ENCODE measurements around the gene UBE2O. TPM values are rescaled to one million over a fixed set of nuclear protein-coding genes. Genes with fewer than 3 reads are reported as not detected.

Gene UBE2O
- total RNA-seq, 1 experiment from 2014 or later = 19.5 TPM

DNA sequence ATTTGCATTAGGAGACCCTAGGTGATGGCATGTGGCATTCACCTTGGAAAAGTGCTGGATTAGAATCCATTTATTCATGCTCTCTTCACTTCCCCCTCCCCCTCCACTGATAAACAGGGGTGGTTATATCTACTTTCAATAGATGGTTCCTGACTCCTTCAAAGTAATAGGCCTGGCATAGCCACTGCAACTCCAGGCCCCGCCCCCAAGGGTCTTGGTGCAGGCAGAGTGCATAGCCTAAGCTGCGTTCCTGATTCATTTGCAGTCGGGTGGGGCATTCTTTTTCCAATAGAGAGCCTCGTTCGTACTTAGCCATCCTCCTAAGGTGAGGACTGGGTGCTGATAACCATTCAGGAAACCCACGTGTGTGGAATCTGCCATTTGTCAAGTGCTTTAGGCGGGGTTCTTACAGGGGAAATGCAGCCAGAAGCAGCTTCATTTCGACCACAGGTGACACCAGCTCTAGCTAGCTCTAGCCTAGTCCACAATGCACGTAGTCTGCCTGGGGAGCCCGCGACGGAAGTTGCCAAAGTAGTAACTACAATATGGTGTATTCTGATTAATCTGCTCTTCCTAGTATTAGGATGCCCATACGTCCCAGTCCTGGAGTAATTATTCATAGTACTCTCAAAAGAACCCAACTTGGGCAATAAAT, 11.1 kb downstream of the UBE2O start:
- CTCF ChIA-PET = interaction anchor here (0.6 to 1.3 kb wide), 3 partner anchors 17 to 646 kb away, joined by 3 to 5 read pairs (median 3); no protein-coding TSS in a partner anchor
- H3K4me3 Mint-ChIP-seq (ENCODE audit: unreplicated experiment) = no peak overlapping the region
- BruUV-seq (replicated peaks) = no TSS peak

DNA sequence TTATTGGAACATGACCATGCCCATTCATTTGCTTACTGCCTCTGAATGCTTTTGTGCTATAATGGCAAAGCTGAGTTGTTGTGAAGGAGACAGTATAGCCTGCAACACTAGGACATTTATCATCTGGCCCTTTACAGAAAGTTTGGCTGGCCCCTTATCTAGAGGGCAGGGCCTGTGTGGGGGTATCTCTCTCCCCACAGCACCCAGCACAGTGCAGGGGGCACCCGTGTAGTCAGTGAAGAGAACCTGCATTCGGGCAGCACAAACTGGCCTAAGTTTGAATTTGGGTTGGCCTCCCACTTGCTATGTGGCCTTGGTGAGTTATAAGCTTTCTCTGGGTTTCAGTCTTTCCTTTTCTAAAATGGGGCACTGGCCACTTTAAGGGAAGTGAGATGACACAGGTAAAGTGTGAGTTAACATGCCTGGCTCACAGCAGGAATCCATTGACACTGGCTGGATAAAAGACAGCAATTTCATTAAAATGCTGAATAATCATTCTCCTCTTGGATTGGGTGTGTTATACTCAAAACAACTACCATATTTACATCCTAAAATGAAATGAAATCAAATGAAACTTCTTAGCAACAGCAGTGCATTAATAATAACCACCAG, 12.1 kb downstream of the UBE2O start:
- TF ChIP-seq, protein P1, sequence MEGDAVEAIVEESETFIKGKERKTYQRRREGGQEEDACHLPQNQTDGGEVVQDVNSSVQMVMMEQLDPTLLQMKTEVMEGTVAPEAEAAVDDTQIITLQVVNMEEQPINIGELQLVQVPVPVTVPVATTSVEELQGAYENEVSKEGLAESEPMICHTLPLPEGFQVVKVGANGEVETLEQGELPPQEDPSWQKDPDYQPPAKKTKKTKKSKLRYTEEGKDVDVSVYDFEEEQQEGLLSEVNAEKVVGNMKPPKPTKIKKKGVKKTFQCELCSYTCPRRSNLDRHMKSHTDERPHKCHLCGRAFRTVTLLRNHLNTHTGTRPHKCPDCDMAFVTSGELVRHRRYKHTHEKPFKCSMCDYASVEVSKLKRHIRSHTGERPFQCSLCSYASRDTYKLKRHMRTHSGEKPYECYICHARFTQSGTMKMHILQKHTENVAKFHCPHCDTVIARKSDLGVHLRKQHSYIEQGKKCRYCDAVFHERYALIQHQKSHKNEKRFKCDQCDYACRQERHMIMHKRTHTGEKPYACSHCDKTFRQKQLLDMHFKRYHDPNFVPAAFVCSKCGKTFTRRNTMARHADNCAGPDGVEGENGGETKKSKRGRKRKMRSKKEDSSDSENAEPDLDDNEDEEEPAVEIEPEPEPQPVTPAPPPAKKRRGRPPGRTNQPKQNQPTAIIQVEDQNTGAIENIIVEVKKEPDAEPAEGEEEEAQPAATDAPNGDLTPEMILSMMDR (IDR thresholded peaks at IDR 0.05; ENCODE audit: unreplicated experiment) = no peak
- peaks cover 31% of the 10 kb centered on the region for H3K4me1 Mint-ChIP-seq (ENCODE audit: insufficient read depth, unreplicated experiment)
- CTCF ChIA-PET = no interaction called here
- H3K27ac Mint-ChIP-seq (ENCODE audit: low read depth, unreplicated experiment) = no peak overlapping the region
- peaks cover 7% of the 10 kb centered on the region for H3K36me3 Mint-ChIP-seq (ENCODE audit: insufficient read depth, unreplicated experiment)
- no peak for DNase-seq (ENCODE audit: unreplicated experiment)
- intact Hi-C loops (cut with micrococcal nuclease) = no loop called here
- POLR2A ChIA-PET = no interaction called here
- H3K9me3 Mint-ChIP-seq (ENCODE audit: unreplicated experiment) = no peaks in the 10 kb centered on the region
- BruUV-seq (replicated peaks) = no TSS peak
- H3K27me3 Mint-ChIP-seq (ENCODE audit: insufficient read depth, unreplicated experiment) = no peaks in the 10 kb centered on the region
- H3K4me3 Mint-ChIP-seq (ENCODE audit: unreplicated experiment) = no peak overlapping the region

More for the DNA sequence above, 11.1 kb downstream of the UBE2O start:
- Mint-ChIP-seq H3K9me3 (ENCODE audit: unreplicated experiment) (no peaks in the 10 kb centered on the region), H3K27ac (ENCODE audit: low read depth, unreplicated experiment) (no peak overlapping the region), H3K27me3 (ENCODE audit: insufficient read depth, unreplicated experiment) (no peaks in the 10 kb centered on the region), H3K36me3 (ENCODE audit: insufficient read depth, unreplicated experiment) (peaks cover 7% of the 10 kb centered on the region), H3K4me1 (ENCODE audit: insufficient read depth, unreplicated experiment) (peaks cover 41% of the 10 kb centered on the region)
- intact Hi-C loops (cut with micrococcal nuclease) = no loop called here
- DNase-seq (ENCODE audit: unreplicated experiment) = no peak
- TF ChIP-seq, protein P1 (IDR thresholded peaks at IDR 0.05; ENCODE audit: unreplicated experiment) = no peak
- POLR2A ChIA-PET = interaction anchor here (1.2 kb wide), 1 partner anchor 17 kb away, joined by 3 read pairs; no protein-coding TSS in a partner anchor

DNA sequence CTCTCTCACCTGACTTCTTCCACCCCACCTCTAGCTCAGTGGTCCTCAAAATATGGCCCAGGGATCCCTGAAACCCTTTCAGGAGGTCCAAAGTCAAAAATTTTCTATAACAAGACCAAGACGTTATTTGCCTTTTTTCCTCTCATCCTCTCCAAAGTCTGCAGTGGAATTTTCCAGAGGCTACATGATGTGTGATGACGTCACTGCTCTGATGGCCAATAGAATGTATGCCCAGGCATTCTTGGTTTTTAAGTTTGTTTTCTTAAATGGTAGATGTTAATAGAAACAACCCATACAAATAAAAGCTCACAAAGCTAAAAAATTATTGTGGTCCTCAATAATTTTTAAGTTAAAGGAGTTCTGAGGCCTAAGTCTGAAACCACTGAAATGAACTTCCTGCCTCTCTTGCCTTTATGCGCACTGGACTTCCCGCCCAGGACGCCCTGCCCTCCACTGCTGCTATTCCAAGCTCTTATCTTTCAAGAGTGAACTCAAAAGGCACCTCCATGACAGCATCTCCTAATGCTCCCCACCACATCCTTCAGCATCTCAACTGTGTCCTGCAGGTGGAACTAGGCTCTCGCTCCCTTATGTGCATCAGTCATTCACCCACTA, 13.5 kb downstream of the UBE2O start:
- BruUV-seq (replicated peaks) = no TSS peak
- ChIA-PET CTCF (interaction anchor here (0.8 to 1.2 kb wide), 2 partner anchors 41 to 50 kb away, joined by 3 read pairs; no protein-coding TSS in a partner anchor), POLR2A (no interaction called here)
- H3K36me3 Mint-ChIP-seq (ENCODE audit: insufficient read depth, unreplicated experiment) = peaks cover 7% of the 10 kb centered on the region
- no peaks in the 10 kb centered on the region for H3K27me3 Mint-ChIP-seq (ENCODE audit: insufficient read depth, unreplicated experiment)
- no peak for DNase-seq (ENCODE audit: unreplicated experiment)
- H3K27ac Mint-ChIP-seq (ENCODE audit: low read depth, unreplicated experiment) = no peak overlapping the region
- no peaks in the 10 kb centered on the region for H3K9me3 Mint-ChIP-seq (ENCODE audit: unreplicated experiment)
- H3K4me3 Mint-ChIP-seq (ENCODE audit: unreplicated experiment) = no peak overlapping the region
- peaks cover 33% of the 10 kb centered on the region for H3K4me1 Mint-ChIP-seq (ENCODE audit: insufficient read depth, unreplicated experiment)
- intact Hi-C loops (cut with micrococcal nuclease) = no loop called here
- TF ChIP-seq, protein P1 (IDR thresholded peaks at IDR 0.05; ENCODE audit: unreplicated experiment) = no peak

DNA sequence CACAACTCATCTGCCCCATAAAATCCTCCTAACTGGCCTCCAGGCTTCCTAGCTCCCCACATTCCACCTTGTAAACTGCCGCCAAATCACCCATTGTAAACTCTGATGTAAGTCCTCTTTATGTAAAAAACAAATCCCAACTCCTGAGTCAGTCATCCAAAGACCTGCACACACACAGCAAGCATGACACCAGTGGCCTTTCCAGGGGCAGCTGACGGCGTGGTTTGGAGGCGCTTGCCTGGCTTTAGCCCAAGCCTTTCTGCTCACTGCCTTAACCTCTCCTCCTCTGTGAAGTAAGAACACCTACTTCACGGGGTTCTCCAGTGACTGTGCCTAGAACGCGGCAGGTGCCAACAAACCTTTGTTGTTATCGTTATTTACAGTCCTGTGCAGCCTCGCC, 14.0 kb downstream of the UBE2O start:
- Mint-ChIP-seq H3K9me3 (ENCODE audit: unreplicated experiment) (no peaks in the 10 kb centered on the region), H3K27ac (ENCODE audit: low read depth, unreplicated experiment) (no peak overlapping the region), H3K4me3 (ENCODE audit: unreplicated experiment) (no peak overlapping the region), H3K36me3 (ENCODE audit: insufficient read depth, unreplicated experiment) (peaks cover 7% of the 10 kb centered on the region), H3K27me3 (ENCODE audit: insufficient read depth, unreplicated experiment) (no peaks in the 10 kb centered on the region), H3K4me1 (ENCODE audit: insufficient read depth, unreplicated experiment) (peaks cover 33% of the 10 kb centered on the region)
- TF ChIP-seq, protein P1 (IDR thresholded peaks at IDR 0.05; ENCODE audit: unreplicated experiment) = no peak
- no TSS peak for BruUV-seq (replicated peaks)
- DNase-seq (ENCODE audit: unreplicated experiment) = no peak
- POLR2A ChIA-PET = no interaction called here
- CTCF ChIA-PET = interaction anchor here (0.8 to 1.2 kb wide), 3 partner anchors 18 to 49 kb away, joined by 3 to 4 read pairs (median 3); no protein-coding TSS in a partner anchor
- intact Hi-C loops (cut with micrococcal nuclease) = no loop called here

Data from MCF 10A (cell line).